Psoas muscle (tissue), 8 donors: ENCODE measurements around the gene C1orf174. TPM values are rescaled to one million over a fixed set of nuclear protein-coding genes. Genes with fewer than 3 reads are reported as not detected.

ENCODE experiments used
- ATAC-seq, 4 donors: fragments of 200-7000 bp; cut with Tn5 transposase; one replicate each; pipeline ENCODE4 v1.9.1; 2020; ENCODE audit warnings: moderate library complexity in 3 of 4, mild to moderate bottlenecking in 2 of 4
- DNase-seq, 2 donors: peaks; one replicate each; pipeline ENCODE4 v3.0.0-alpha.2; 2020
- H3K27ac ChIP-seq: fragments of 200-600 bp; one replicate; pipeline ENCODE4 v1.8.0; 2022
- H3K27me3 ChIP-seq, 3 donors: fragments of 200-600 bp in 1 of 3; one replicate each; pipeline versions ENCODE4 v1.6.1 to v1.8.0; 2013 to 2022; ENCODE audit warnings: low read length in 2 of 3, mild to moderate bottlenecking in 2 of 3, moderate library complexity in 1 of 3; ENCODE audit not compliant: insufficient read depth in 3 of 3
- H3K36me3 ChIP-seq, 2 donors: fragments of 200-600 bp in 1 of 2; one replicate each; pipeline versions ENCODE4 v1.6.1 to v1.8.0; 2013 to 2022; ENCODE audit warnings: low read depth in 1 of 2, mild to moderate bottlenecking in 1 of 2, moderate library complexity in 1 of 2; ENCODE audit not compliant: insufficient read depth in 1 of 2
- H3K4me1 ChIP-seq: fragments of 200-600 bp; one replicate; pipeline ENCODE4 v1.8.0; 2022
- H3K4me3 ChIP-seq: fragments of 200-600 bp; one replicate; pipeline ENCODE4 v1.8.0; 2022; ENCODE audit warnings: mild to moderate bottlenecking
- H3K9me3 ChIP-seq: fragments of 200-600 bp; one replicate; pipeline ENCODE4 v1.8.0; 2022
- WGBS, 3 donors: extraction: QIAGEN DNeasy Blood & Tissue Kit; methylation state at CpG; one replicate each; pipeline versions ENCODE4 v1.1.6 to v1.1.7; 2013; 5-methylcytosine and 5-hydroxymethylcytosine counted together
- intact Hi-C, 2 donors: fragments of 100-400 bp; cut with DNase I; formaldehyde crosslinking; loops; one replicate each; pipeline versions ENCODE4 v1.11.0 to v1.14.2; 2022
- polyA plus RNA-seq, 3 donors: library from polyadenylated mRNA; stranded (reverse); fragments of 200-250 nt; gene quantifications; one replicate each; pipeline ENCODE4 v1.2.3, GENCODE V29; 2013
- total RNA-seq, 4 donors: library from RNA; stranded (reverse); fragmentation: NEBNext Ultra II Directional in 2 of 4; extraction: Animal tissue kit (Norgen Biotek cat#: 25700) in 2 of 4; gene quantifications; one replicate each; pipeline versions ENCODE4 v1.2.1 to v1.2.4, GENCODE V29; 2021 to 2023
- TF ChIP-seq, protein P1 (sequence below): fragments of 200-600 bp; IDR thresholded peaks from one replicate; pipeline ENCODE4 v1.8.0; 2022; ENCODE audit warnings: antibody characterized with exemption
- donor health status: healthy with polysubstance abuse.
- donor health status: DM: no; HTN: no; CAD: no; lungs with moderate emphysema.
- donor health status: Bipolar disorder and iron deficiency.
- donor health status: healthy.
- donor health status: DM: yes; HTN: yes; CAD: no.
- donor health status: DM: no; HTN: no; CAD: no.
- donor health status: DM: no; HTN: no; CAD: no.
- donor health status: DM: yes; HTN: yes; CAD: no.

C1orf174 gene
- total and polyA plus RNA-seq, 7 donors, result 11.8 to 32.2 (median 14.6) TPM

DNA sequence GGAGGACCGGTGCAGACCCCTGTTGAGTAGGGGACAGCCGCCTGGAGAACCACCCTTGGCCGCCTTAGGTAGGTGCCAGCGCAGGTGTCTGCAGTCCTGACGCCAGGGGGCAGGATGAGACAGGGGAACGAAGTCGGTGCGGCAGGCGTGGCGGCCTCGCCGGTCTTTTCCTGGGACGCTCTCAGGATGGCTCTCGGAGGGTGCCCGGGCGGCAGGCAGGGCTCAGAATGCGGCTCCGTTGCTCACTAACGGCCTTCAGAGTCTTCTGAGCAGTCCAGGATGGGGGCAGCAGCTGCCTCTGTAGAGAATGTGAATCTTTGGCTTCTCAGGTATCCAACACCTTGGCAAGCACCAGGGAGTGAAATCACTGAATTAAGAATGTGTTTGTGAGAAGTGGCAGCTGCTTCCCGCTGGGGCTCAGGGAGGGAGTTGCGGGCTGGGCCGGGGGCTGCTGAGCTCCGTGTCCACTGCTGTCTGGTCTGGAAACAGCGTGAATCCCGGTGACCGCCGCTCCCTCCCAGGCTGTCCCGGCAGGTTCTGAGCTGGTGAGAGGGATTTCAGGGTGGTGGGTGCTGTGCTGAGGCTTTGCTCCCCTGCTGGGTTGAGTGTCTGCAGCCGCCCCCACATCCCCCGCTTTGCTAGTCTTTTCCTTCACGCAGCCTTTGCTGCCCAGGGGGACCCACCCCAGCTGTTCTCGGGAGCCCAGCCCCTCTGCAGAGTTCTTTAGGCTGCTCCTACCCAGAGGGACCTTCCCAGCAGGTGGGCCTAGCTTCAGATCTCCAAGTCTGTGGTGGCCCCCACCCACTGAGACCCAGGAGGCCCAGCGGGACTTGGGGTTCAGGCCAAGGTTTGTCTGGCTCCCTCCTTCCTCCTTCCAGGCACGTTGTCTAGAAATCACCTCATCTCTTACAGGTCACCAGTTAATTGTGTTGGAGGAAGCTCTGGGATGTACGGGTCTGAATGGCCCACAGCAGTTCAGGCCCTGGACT lies 11.1 kb upstream of the C1orf174 start:
- Histone ChIP-seq H3K27ac (no peak overlapping the region), H3K36me3 (no peaks in the 10 kb centered on the region), H3K9me3 (no peaks in the 10 kb centered on the region), H3K4me1 (no peaks in the 10 kb centered on the region), H3K4me3 (no peak overlapping the region), H3K27me3 (peaks cover 0 to 15% (median 0%) of the 10 kb centered on the region in 3 donors)
- DNase-seq (peak; percentile 49 to 82), ATAC-seq (peak; percentile 71 to 82 (median 80))
- TF ChIP-seq, protein P1, sequence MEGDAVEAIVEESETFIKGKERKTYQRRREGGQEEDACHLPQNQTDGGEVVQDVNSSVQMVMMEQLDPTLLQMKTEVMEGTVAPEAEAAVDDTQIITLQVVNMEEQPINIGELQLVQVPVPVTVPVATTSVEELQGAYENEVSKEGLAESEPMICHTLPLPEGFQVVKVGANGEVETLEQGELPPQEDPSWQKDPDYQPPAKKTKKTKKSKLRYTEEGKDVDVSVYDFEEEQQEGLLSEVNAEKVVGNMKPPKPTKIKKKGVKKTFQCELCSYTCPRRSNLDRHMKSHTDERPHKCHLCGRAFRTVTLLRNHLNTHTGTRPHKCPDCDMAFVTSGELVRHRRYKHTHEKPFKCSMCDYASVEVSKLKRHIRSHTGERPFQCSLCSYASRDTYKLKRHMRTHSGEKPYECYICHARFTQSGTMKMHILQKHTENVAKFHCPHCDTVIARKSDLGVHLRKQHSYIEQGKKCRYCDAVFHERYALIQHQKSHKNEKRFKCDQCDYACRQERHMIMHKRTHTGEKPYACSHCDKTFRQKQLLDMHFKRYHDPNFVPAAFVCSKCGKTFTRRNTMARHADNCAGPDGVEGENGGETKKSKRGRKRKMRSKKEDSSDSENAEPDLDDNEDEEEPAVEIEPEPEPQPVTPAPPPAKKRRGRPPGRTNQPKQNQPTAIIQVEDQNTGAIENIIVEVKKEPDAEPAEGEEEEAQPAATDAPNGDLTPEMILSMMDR, result peak; percentile 64
- intact Hi-C loops, result loop anchor here in 1 of 2 donors (10.0 kb wide), 1 partner anchor 1834 kb away; no protein-coding TSS in a partner anchor
- 14 to 17% (median 16%) methylated on average over 32 to 35 of the region's 35 CpGs for WGBS, 3 donors

DNA sequence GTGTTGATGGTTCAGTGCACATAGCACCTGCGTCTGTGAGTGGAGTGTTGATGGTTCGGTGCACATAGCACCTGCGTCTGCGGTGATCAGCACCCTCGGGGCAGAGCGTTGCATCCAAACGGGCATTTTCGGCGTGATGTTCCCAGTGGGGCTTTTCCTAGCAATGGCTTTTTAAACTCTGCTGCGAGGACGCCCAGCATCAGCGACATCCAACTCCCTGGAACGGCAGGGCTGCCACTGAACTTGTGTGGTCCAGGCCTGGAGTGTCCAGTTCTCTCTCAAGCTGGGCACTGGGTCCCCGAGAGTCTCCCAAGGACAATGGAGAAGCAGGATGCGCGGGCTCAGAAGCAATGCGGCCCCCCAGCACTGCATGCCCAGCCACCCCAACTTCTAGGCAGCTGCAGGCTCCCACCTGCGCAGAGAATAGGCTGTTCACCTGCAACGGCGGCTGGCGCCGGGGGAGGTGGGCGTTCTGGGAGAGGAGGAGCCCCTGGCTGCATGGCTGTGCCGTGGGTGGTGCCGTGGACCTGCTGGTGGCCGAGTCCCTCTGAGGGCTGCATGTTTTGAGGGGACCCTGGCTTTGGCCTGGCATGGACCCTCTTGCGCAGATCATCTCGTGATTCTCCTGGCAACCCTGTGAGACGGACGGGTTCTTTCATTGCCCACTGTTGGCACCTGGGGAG lies 10.1 kb upstream of the C1orf174 start:
- no peaks in the 10 kb centered on the region for H3K9me3 ChIP-seq
- H3K36me3 ChIP-seq, result no peaks in the 10 kb centered on the region
- ATAC-seq (no peak), DNase-seq (no peak)
- WGBS, 3 donors, result 83 to 87% (median 84%) methylated on average over 30 of the region's 30 CpGs
- TF ChIP-seq, protein P1, result no peak
- no peak overlapping the region for H3K4me3 ChIP-seq
- H3K27ac ChIP-seq, result no peak overlapping the region
- H3K27me3 ChIP-seq, result peaks cover 0 to 15% (median 0%) of the 10 kb centered on the region in 3 donors
- intact Hi-C loops, result loop anchor here in 1 of 2 donors (10.0 kb wide), 1 partner anchor 1835 kb away; no protein-coding TSS in a partner anchor
- H3K4me1 ChIP-seq, result no peaks in the 10 kb centered on the region

DNA sequence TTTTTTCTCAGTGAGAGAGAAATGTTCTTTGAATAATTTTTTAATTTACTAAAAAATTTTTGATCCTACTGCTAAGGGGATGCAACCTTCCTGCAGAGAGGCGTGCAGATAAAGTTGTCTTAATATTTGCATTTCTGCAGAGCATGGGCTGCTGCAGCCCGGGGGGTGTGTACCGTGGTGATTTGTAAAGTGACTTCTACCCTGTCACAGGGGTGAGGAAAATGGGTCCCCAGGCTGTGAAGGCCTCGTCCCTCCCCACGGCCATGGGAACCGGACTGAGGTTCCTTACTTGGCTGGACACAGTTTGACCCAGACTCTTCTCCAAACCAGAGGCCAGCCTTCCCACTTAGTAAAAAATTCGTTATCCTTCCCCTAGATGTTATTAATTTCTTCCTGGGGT lies 9.5 kb upstream of the C1orf174 start:
- Histone ChIP-seq H3K27ac (no peak overlapping the region), H3K27me3 (peaks cover 0 to 15% (median 0%) of the 10 kb centered on the region in 3 donors), H3K4me3 (no peak overlapping the region), H3K4me1 (no peaks in the 10 kb centered on the region), H3K9me3 (no peaks in the 10 kb centered on the region), H3K36me3 (no peaks in the 10 kb centered on the region)
- TF ChIP-seq, protein P1, result no peak
- ATAC-seq, result no peak
- WGBS, 3 donors, result 71 to 80% (median 74%) methylated on average over 7 of the region's 7 CpGs
- intact Hi-C loops, result loop anchor here in 1 of 2 donors (10.0 kb wide), 2 partner anchors 265 to 1835 kb away; no protein-coding TSS in a partner anchor
- DNase-seq, result no peak

DNA sequence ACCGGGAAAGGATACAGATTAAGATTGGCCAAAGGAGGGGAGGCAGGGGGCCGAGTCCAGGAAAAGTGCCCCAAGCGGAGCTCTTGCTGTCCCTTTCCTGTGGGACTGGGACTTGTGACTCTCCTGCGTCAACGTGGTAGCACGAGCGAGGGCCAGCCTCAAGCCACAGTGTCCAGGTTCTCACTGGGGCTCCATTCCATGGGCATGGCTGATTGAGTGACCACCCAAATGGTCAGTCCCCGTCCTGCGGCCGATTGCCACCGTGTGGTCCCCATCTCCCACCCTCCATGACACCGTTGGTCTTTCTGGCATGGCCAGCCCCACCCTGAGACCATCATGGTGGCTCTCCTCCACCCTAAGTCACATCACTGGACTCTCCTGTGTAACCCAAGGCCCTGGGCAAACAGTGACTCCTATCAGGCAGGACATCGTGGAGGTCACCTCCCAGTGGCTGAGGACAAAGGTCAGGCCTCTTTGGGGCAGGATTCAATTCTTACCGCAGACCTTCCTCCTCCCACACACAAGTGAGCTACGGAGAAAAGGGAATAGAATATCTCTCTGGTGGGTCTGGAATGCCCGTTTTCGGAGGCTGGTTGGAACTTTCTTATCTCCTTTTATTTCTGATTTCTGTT lies 8.9 kb upstream of the C1orf174 start:
- intact Hi-C loops, result loop anchor here in 1 of 2 donors (10.0 kb wide), 1 partner anchor 264 kb away; no protein-coding TSS in a partner anchor
- 76 to 81% (median 79%) methylated on average over 17 of the region's 17 CpGs for WGBS, 3 donors
- no peak overlapping the region for H3K27ac ChIP-seq
- TF ChIP-seq, protein P1, result no peak
- no peaks in the 10 kb centered on the region for H3K9me3 ChIP-seq
- peaks cover 0 to 15% (median 0%) of the 10 kb centered on the region in 3 donors for H3K27me3 ChIP-seq
- no peaks in the 10 kb centered on the region for H3K36me3 ChIP-seq
- H3K4me1 ChIP-seq, result no peaks in the 10 kb centered on the region
- no peak for ATAC-seq
- DNase-seq, result peak in 1 of 2 donors; percentile 38
- no peak overlapping the region for H3K4me3 ChIP-seq
